Measurements from ENCODE around the gene EID1.

DNA sequence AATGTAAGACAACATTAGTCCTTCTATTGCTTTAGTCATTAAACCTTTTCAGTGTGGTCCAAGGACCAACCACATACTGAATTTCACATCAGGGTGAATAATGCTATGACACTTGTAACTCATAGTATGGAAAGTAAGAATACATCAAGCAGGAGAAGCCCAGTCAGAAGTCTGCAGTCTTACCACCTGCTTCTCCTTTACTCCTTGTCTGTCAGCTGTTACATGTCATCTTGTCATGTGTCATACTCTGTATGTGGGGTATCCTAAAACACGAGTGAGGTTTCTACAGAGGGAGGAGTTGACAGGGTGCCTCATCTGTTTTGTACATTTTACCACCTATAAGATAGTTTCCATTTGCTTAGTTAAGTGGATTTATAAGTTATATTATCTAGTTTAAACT is 32.8 kb upstream of the EID1 start:
- no peak for TF ChIP-seq POLR2A (IDR thresholded peaks at IDR 0.05; ENCODE audit: low read depth, low read length)
- no peak for TF ChIP-seq TAF1 (IDR thresholded peaks at IDR 0.05; ENCODE audit: borderline replicate concordance, low read depth, low read length)
